NCI-H345 treated with DMSO at 0.1 percent for 48 hours (cell line): ENCODE data around the gene NT5E.

Source experiments
- DNase-seq: peaks from one replicate; lab custom pipeline; 2025; ENCODE audit not compliant: unreplicated experiment; lab: John Stamatoyannopoulos, UW

The NT5E gene

DNA sequence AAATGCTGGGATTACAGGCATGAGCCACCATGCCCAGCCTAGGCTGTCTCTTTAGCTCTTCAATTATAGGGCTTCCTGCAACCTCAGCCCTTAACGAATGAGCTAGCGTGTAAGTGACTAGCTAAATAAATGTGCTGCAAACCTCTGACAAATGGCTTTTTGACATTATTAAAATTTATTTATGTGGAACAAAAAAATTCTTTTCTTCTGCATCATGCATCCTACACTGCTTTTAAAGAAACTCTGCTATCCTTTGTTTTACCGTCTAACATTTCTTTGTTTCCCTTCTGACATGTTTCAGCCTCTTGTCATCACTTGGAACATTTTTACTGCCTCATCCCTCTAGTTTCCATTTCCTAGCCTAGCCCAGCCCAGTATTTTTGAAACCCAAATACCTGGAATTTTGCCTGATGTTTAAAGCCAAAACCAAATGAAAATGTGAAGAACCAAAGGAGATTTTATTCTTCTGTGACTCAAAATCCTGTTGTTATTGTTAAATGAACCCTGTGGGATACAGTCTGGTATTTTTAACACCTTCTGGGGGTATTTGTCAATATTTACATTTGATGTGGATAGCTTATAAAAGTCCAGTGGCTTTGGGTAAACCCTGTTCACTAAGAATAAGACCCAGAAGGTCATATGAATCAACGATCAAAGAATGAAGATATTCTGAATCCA, 9.5 kb downstream of the NT5E start:
- DNase-seq: no peak

DNA sequence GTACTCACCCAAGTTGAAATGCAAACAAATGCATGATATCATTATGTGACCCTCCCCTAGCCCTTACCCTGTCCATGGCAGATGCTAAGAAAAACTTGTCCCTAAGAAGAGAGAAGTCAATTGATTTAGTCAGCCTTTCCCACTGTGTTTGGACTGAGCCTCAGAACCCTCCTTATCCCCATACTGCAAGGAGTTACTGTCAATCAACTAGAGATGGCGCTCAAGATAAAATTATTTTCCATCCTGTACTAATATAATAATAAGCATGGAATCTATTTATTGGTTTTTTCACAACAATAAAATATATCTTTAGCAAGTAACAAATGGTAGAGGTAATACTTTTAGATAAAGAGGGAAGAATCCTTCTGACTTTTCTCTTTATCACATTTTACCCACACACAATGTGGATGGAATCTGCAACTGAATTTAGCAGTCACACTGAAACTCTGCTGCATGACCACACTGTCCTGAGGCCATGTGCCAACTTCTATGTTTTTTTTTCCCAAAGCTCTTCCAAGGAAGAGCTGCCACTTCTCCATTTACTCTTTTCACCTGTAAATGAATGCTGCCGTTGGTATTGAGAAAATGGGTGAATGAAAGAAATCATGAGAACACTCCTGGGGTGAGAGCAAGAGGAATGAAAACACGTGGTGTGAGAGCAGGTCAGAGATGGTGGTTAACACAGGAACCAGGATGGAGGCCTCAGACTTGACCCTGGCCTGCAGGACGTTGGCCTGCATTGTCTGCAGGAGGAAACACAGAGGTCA, 10.5 kb downstream of the NT5E start:
- DNase-seq: no peak

DNA sequence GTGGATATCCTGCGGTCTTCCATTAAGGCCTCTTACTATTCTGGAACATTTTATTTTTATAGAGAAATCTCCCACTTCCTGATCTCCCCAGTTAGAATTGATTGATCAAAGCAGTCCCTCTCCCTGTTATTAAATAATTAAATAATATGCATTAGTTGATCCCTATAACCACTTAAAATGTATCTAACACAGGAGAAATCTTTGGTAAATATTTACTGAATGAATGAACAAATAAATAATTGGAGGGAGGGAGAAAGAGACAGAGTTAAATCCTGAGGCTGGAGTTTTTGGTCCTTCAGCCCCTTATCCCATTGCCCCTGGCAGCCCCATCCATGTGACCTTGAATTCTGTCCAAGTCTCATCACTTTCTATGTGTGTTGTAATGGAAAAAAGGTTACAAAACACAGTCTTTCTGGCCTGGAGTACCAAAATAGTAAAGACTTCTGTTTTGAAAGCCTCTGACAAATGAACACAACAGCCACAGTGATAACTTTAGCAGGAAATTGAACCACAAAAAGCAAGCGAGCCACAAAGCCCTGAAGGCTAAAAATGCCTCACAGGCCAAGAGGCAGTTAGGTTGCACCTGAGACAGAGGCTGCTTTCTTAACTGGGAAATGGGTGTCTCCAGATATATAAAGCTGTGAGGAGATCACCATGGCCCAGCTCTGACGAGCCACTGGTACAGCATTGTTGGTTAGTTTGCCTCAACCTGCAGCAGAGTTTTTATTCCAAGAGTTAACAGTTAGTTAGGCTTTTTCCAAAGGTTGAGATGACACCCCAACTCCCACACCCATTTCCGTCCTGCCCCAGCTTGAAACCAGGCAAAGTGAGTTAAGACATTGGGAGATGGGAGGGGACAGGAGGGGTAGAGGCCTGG, 11.3 kb downstream of the NT5E start:
- DNase-seq: no peak

DNA sequence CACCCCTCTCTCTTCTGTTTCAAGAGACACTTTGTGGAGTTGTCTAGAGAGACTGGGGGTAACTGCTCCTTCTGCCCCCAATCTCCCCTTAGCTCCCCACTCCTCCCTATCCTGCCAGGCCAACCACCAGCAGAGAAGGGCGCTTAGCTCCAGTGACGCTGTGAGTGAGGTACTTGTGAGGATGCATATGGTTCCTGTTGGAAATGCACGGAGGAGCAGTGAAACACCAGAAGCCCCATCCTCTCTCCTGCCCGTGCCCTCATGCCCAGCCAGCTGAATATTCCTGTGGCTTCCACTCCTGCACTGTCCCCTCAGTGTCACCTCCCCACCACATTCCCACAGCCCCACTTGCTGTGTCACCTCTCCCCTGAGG, 11.9 kb downstream of the NT5E start:
- no peak for DNase-seq

DNA sequence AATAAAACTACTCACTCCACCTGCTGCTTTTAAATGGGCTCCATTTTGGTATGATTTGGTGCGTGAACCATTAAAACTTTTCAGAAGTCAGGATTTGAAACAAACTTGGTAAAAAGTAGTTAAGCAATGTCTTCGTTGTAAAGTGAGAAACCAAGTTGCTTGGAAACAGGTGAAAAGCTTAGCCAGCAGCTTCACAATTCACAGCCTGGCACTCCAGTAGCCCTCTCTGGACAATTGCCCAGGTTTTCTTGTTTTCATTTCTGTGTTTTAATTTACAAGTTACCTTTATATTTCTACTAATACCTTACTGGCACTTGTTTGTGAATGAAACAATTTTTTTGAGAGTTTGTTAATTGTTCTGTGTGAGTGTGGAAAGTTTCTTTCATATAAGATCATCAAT, 12.8 kb downstream of the NT5E start:
- DNase-seq: no peak

DNA sequence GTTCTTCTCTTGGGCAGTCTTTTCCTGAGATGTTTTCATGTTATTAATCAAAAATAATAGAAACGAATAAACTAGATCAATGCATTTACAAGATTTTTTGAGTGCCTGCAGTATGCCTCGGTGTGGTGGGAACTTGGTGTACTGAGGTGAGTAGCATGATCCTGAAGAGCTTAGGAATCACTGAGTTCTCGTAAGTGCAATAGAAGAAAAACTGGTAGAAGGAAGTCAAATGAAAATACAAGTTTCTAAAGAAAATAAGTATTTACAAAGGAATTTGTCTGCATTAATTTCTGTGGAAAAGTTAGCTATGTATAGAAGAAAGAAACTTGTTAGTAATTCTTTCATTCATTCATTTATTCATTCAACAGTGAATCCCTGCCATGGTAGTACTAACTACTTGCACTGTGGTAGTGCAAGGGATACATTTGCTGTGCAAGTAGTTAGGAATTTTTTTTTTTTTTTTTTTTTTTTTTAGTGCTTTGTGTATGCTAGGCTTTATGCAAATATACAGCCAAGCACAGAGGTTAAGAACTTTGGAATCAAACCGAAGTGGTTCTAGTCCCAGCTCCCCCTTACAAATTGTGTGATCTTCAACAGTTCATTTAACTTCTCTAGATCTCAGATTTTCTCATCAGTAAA, 13.9 kb downstream of the NT5E start:
- no peak for DNase-seq

DNA sequence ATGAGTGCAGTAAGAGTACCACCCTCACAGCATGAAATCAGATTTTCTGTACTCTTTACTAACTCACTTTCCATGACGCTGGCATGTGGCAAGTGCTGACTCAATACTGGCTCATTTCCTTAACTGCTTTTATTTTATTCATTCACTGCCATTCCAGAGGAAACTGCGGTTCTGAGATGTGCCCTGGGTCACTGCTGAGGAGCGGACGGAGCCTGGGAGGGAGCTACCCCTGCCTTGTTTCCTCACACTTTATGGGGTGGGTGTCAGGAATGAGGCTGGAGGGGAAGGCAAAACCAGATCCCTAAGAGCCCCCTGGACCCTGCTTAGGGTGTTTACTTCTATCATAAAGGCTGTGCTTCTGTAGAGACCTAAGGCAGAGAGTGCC, 14.4 kb downstream of the NT5E start:
- no peak for DNase-seq

DNA sequence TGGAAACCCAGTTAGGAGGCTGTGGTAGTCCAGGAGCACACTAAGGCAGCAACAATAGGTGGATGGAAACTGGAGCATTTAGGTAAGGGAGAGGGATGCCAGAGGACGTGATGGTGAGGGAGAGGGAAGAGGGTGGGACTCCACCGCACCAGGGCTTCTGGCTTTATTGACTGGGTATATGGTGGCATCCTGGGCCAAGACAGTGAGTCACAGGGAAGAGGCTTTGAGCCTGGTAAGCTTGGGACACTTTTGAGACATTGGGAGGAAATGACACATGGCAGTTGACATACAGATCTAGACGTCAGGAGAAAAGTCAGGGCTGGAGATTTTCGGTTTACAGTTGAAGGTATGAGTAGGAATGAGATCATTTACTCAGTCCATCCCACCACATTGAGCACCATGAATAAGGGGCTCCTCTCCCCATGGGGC, 14.9 kb downstream of the NT5E start:
- DNase-seq: no peak

DNA sequence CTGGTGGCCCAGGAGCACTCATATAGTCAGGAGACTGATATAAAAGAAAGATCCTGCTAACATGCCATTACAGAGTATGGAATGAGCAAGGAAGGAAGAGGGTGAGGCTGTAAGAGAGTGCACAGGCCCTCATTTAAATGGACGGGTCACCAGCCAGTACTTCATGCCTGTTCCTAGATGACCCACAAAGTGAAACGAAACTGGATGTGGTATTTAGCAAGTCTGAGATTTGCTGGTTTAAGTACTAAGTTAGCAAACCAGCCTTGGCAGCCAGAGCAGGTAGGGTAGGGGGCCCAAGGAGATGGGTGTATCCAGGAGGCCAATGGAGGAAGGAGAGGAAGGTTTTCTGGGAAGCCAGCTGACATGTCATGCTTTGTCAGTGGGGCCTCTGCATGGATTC, 15.9 kb downstream of the NT5E start:
- DNase-seq: no peak

DNA sequence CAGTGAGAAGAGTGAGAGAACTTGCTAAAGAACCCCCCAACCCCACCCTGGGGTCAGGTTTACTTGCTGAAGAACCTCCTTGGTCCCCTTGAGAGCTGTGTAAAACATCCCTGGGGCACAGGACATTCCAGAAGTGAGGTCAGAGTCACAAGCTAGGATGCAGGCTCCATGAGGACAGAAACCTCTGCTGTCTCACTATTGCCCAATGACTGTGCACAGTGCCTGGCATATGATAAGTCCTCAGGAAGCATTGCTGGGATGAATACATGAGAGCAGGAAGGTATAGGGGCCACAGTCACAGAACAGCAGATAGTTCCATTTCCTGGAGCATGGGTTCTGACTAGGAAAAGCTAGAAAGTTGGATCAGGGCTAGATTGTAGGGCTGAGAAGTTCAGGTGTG, 18.4 kb downstream of the NT5E start:
- no peak for DNase-seq

DNA sequence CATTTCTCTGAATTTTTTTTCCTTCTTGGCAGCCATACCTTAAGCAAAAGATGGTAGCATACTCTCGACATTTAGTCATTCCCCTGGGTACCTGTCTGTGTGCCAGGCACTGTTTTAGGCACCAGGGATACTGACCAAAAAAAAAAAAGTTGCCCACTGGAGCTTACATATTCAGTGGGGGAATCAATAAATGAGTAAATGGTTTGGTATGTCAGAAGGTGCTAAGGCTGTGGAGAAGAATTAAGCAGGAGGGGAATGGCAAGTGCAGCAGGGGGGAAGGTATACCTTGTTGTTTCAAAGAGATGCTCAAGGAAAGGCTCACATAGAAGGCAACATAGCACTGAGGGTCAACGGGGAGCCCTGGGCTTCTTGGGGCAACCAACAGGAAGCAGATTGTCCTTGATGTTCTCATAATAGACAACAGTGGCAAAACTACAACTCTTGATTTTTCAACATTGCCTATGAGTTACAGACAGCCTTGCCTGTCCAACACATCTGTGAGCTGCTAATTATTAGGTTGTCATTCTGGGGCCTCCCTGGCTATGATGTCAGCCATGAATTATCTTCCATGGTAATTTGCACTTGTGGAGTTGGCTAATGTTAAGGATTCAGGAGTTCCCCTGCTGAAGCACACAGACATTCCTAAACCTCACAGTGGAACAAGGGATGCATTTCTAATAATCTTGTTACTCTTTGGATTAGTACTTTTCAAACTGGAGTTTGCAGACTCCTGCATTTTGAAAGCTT, 19.6 kb downstream of the NT5E start:
- no peak for DNase-seq

DNA sequence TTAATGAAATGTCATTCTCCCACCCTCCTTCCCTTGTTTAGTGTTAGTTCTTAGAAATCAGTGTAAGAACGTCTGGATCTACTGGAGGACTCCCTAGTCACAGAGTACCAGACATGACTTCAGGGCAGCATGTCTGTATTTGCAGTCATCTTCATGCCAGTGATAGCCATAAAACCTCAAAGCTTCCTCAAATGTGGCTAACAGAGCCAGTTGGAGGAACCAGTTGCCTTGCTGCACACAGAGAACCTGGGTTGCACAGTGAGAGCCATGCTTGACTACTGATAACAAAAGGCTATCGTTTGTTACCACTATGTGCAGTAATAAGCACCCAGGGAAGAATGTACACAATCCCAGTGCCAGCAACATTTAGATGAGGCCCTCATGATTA, 20.1 kb downstream of the NT5E start:
- DNase-seq: no peak

DNA sequence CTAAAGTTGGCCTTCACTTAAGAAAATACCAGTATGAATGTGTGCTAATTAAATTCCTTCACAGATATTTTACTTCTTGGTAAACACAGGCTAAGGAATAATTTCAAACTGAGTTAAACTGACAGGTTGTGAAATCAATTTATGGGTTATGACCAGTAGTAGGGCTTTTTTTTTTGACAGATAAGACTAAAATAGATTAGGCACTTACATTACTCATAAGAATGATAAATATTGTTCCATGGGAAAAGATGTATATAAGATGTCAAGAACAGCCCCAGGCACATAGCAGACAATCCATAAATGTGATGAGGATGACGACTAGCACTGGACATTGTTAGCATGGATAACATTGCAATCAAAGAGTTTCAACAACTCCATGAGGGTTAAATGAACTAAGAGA, 22.9 kb downstream of the NT5E start:
- DNase-seq: no peak

DNA sequence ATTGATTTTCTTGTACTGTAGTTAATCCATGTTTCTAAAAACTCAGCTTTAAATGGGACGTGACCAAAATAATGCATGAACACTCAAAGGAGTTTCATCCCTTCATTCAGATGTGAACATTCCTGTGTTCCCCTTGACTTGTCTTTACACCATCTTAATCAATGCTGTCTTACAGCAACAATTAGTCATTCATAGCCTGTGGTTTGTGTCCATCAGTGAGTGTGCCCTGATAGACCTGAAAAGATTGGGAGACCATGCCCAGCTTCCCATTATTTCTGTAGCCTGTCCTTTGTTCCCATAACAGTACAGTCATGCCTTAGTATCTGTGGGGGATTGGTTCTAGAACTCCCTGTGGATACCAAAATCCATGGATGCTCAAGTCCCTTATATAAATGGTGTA, 23.9 kb downstream of the NT5E start:
- no peak for DNase-seq

DNA sequence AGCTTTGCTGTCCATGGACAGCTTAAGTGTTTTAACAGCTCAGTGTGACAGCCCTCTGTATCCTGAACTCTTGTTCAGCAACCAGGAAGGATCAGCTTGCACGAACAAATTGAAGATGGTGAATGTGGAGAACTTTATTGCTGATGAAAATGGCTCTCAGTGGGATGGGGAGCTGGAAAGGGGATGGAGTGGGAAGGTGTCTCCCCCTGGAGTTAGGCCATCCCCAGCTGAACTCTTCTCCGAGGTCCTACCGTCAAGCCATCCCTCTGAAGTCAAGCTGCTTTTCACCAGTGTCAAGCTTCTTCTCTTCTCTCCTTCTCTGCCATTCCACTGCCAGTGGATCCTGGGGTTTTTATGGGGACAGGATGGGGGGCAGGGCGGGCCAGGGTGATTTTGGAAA, 26.6 kb downstream of the NT5E start:
- no peak for DNase-seq

DNA sequence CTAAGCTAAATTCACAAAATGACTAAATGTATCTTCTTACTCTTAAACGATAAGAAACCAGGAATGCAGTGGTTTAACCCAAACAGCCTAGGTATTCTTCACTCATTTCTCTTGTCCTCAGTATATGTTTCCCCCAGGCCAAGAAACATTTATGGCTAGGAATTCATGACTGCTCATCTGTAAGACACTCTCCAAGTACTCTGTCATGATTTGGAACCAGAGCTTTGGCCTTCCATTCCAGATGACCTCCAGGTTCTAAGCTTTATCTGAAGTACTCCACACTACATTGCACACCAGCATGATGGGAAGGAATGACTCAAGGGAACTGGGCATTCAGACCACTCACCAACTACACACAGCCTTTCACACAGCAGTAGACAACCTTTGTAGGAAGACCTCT, 29.3 kb downstream of the NT5E start:
- no peak for DNase-seq

DNA sequence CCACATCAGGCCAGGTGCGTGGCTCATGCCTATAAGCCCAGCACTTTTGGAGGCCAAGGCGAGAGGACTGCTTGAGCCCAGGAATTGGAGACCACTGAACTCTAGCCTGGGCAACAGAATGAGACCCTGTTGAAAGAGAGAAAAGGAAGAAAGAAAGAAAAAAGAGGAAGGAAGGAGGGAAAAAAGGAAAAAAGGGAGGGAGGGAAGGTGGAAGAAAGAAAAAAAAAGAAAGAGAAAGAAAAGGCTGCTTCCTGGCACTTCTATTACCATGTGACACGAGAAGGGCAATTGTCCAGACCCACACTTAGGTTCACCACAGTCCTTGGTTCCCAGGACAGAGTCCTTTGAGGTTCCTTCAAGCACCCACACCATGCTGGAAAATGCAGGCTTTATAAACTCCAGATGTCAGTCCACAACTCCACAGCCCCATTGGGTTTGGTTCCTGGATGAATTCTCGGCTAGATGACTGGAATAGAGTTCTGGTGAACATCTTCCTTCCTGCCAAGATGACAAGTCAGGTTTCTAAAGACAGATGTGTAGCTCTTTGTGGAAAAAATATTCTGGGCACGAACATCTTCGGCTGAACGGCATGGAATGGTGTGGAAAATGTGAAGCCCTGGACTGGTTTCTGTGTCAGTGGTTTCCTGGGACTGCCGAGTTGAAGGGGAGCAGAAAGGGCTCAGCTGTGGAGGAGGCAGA, 32.5 kb downstream of the NT5E start:
- no peak for DNase-seq

DNA sequence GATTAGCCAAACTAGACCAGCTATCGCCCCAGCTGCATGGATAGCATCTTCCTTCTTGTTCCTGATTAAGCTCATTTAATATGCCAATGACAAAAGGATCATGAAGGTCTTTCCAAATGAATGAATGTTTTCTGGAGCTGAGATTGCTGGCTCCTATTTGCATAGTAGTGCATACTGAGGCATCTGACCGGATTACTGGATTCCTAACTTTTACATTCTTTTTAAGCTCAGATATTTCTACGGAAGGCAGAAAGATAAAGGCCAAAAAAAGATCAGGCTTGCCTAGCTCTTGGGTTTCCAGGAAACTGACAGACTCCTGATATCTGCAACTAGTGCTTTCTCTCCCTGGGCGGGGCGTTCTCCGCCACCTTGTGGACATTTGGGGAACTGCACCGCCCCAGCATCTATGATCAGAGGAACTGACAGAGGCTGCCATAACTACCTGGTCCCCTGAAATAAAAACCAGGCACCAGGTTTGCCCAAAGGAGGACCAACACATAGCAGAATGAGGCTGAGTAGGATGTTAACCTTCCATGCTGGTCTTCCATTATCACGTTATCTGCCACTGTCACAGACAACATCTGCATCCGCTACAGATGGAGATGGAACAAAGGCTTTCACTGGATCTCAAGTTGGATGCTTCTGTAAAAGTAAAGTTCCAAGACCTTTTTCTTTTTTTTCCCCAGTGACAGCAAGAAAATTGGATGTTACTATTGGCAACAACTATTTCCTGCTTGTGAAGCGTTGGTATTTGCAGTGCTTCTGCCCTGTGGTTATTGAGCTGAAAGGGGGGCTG, 33.2 kb downstream of the NT5E start:
- DNase-seq: no peak

DNA sequence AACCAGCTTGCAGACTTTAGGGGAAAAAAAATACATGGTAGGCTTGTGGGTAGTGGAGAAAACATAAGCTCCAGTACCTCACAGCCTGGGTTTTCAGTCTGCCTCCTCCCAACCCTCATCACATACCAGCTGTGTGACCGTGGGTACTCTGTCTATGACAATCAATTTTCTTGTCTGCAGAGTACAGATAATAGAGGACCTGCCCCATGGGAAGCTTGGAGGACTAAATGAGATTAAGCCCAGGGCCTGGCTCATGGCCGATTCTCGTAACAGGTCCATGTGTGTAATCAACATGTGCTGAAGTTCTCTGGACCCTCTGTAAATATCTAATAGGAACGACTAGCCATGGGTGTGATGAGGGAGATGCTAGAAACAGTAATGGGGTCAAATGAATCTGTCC, 34.0 kb downstream of the NT5E start:
- DNase-seq: no peak
